Peyer's patch (tissue), 4 donors: ENCODE data around the gene PCDHGC5. TPM values are rescaled to one million over a fixed set of nuclear protein-coding genes. Genes with fewer than 3 reads are reported as not detected.

Experiments
- DNase-seq, 3 donors: peaks; one replicate each; pipeline ENCODE4 v3.0.0-alpha.2; 2017 to 2019
- H3K27ac ChIP-seq, 4 donors: fragments of 200-600 bp; sonication (generic); one replicate each; pipeline ENCODE4 v1.5.1; 2016 to 2019
- H3K27me3 ChIP-seq, 2 donors: fragments of 200-600 bp; sonication (generic); one replicate each; pipeline ENCODE4 v1.5.1; 2019
- H3K36me3 ChIP-seq, 3 donors: fragments of 200-600 bp; sonication (generic); one replicate each; pipeline ENCODE4 v1.5.1; 2016 to 2019
- H3K4me1 ChIP-seq, 4 donors: fragments of 200-600 bp; sonication (generic); one replicate each; pipeline ENCODE4 v1.5.1; 2016 to 2019
- H3K4me3 ChIP-seq, 4 donors: fragments of 200-600 bp; sonication (generic); 1 replicate in 3 of 4; 2 replicates in 1 of 4; pipeline ENCODE4 v1.5.1; 2016 to 2019; ENCODE audit warnings: mild to moderate bottlenecking in 1 of 4
- H3K9me3 ChIP-seq, 4 donors: fragments of 200-600 bp; sonication (generic); one replicate each; pipeline ENCODE4 v1.5.1; 2016 to 2019; ENCODE audit warnings: mild to moderate bottlenecking in 1 of 4
- CTCF ChIP-seq, 6 experiments: fragments of 450-650 bp in 4 of 6; fragments of 200-600 bp in 2 of 6; sonication (generic) in 1 of 6; IDR thresholded peaks; one replicate each; pipeline ENCODE4 v1.5.1; 2017 to 2019; ENCODE audit warnings: antibody characterized with exemption in 6 of 6, mild to moderate bottlenecking in 3 of 6, moderate library complexity in 1 of 6
- POLR2A ChIP-seq, 2 donors: fragments of 450-650 bp; IDR thresholded peaks; one replicate each; pipeline ENCODE4 v1.5.1; 2017; ENCODE audit warnings: antibody characterized with exemption in 2 of 2, mild to moderate bottlenecking in 2 of 2, moderate library complexity in 2 of 2
- total RNA-seq, 4 donors: library from RNA; depleted of rRNA; stranded (reverse); fragments of >200 nt; gene quantifications; one replicate each; pipeline ENCODE4 v1.1.0, GENCODE V29; 2016

PCDHGC5 gene
- total RNA-seq, 4 donors from 2014 or later, result 0.67 to 1.4 (median 0.95) TPM; not detected in 1

- DNase-seq, result no peak
- H3K4me1 ChIP-seq, result peaks cover 0 to 39% (median 2%) of the 10 kb centered on the region in 4 donors
- peak overlapping the region in 1 of 4 donors; percentile 23 for H3K27ac ChIP-seq
- H3K27me3 ChIP-seq, result no peaks in the 10 kb centered on the region
- TF ChIP-seq CTCF (IDR thresholded peaks at IDR 0.05) (no peak), POLR2A (IDR thresholded peaks at IDR 0.05) (no peak)
- H3K9me3 ChIP-seq, result no peaks in the 10 kb centered on the region
- peaks cover 0 to 61% (median 0%) of the 10 kb centered on the region in 3 donors for H3K36me3 ChIP-seq
- H3K4me3 ChIP-seq, result no peak overlapping the region
Observed at GRCh38 chr5:141523991-141524390, 35.1 kb downstream of the PCDHGC5 start.

GRCh38 chr5:141524604-141525597, 36.0 kb downstream of the PCDHGC5 start:
- peaks cover 0 to 62% (median 0%) of the 10 kb centered on the region in 3 donors for H3K36me3 ChIP-seq
- no peaks in the 10 kb centered on the region for H3K27me3 ChIP-seq
- H3K4me3 ChIP-seq, result no peak overlapping the region
- peak; percentile 66 to 90 (median 84) for DNase-seq
- H3K27ac ChIP-seq, result peak overlapping the region in 3 of 4 donors; percentile 4 to 53 (median 51)
- no peaks in the 10 kb centered on the region for H3K9me3 ChIP-seq
- TF ChIP-seq POLR2A (IDR thresholded peaks at IDR 0.05), result no peak
- peak; percentile 97 to 99 (median 97) for TF ChIP-seq CTCF (IDR thresholded peaks at IDR 0.05)
- H3K4me1 ChIP-seq, result peaks cover 0 to 37% (median 2%) of the 10 kb centered on the region in 4 donors

- H3K36me3 ChIP-seq, result peaks cover 0 to 61% (median 0%) of the 10 kb centered on the region in 3 donors
- no peaks in the 10 kb centered on the region for H3K9me3 ChIP-seq
- H3K27me3 ChIP-seq, result no peaks in the 10 kb centered on the region
- peak overlapping the region in 3 of 4 donors; percentile 4 to 53 (median 51) for H3K27ac ChIP-seq
- H3K4me1 ChIP-seq, result peaks cover 0 to 37% (median 2%) of the 10 kb centered on the region in 4 donors
- H3K4me3 ChIP-seq, result no peak overlapping the region
- DNase-seq, result no peak
- no peak for TF ChIP-seq POLR2A (IDR thresholded peaks at IDR 0.05)
- TF ChIP-seq CTCF (IDR thresholded peaks at IDR 0.05), result no peak
Observed at GRCh38 chr5:141525653-141526052, 36.8 kb downstream of the PCDHGC5 start.

GRCh38 chr5:141527426-141527825, 38.5 kb downstream of the PCDHGC5 start:
- Histone ChIP-seq H3K4me1 (peaks cover 0 to 26% (median 2%) of the 10 kb centered on the region in 4 donors), H3K27ac (peak overlapping the region in 1 of 4 donors; percentile 16), H3K9me3 (no peaks in the 10 kb centered on the region), H3K36me3 (peaks cover 0 to 68% (median 0%) of the 10 kb centered on the region in 3 donors), H3K27me3 (no peaks in the 10 kb centered on the region), H3K4me3 (no peak overlapping the region)
- TF ChIP-seq CTCF (IDR thresholded peaks at IDR 0.05), result no peak
- no peak for TF ChIP-seq POLR2A (IDR thresholded peaks at IDR 0.05)
- DNase-seq, result no peak

- DNase-seq, result no peak
- H3K27ac ChIP-seq, result peak overlapping the region in 2 of 4 donors; percentile 16 to 39
- H3K4me1 ChIP-seq, result peaks cover 0 to 19% (median 2%) of the 10 kb centered on the region in 4 donors
- H3K27me3 ChIP-seq, result no peaks in the 10 kb centered on the region
- H3K36me3 ChIP-seq, result peaks cover 0 to 69% (median 0%) of the 10 kb centered on the region in 3 donors
- no peak overlapping the region for H3K4me3 ChIP-seq
- H3K9me3 ChIP-seq, result no peaks in the 10 kb centered on the region
- TF ChIP-seq POLR2A (IDR thresholded peaks at IDR 0.05) (no peak), CTCF (IDR thresholded peaks at IDR 0.05) (no peak)
Observed at GRCh38 chr5:141528291-141528984, 39.6 kb downstream of the PCDHGC5 start.
